Colon (tissue), 2 donors: ENCODE results near the gene EEPD1.
"Not testable (repeated sequence)": the region's sequence is repeated elsewhere in the genome, so short reads cannot be mapped to it uniquely, and the experiment has no call there.

Source experiments
- FAIRE-seq: peaks from 2 replicates; lab custom pipeline; 2012; peaks lifted over from hg19 to GRCh38; lab: Jason Lieb, UNC
- donor health status: control.
- donor health status: control.

EEPD1 gene

DNA sequence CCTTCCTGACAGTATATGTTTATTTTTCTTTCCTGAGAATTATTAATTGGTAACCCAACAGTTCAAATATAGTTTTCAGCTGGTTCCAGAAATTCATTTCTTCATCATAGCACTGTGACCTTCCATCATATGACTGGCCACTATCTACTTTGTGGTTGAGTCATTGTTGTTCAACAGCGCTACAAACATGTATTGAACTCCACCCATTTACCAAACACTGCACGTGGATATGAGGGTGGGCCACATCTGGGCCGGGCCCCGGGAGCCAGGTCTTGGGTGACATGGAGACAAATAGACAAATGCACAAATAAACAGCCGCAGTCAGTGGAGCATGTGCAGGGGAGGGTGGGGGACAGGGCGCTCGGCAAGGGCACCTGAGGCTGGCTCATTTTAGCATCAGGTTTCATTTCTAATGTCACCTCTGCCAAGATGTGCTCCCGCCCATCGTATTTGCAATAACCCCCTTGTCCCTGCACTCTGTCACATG lies 24.0 kb upstream of the EEPD1 start:
- no peak for FAIRE-seq

DNA sequence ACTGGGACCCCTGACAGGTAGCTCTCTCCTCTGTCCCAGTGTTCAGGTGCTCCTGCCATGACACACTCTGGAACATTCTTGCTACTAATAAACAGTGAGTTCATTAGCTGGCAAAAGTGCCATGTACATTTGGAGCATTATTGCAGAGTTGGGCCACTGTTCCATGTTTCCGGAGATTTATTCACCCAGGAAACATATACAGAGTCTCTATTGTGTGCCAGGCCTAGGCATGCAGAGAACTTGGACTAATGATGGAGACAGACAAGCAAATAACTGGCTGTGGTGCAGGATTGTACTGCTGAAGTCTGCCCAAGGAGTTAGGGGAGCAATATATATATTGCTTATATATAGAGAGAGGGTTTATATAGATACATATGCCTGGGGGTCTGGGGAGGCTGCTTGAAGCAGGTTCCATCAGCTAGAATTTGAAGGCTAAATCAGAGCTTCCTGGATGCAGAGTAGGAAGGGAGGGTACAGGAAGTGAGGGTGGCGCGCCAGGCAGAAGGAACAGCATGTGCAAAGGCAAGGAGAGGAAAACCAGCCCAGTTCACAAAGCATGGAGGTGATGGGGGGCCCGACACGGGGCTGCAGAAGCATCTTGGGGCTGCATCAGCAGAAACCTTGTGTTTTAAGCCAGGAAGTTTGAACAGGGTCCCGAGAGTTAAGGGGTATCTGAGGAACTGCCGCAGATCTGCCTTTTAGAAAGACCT lies 22.7 kb upstream of the EEPD1 start:
- no peak for FAIRE-seq

DNA sequence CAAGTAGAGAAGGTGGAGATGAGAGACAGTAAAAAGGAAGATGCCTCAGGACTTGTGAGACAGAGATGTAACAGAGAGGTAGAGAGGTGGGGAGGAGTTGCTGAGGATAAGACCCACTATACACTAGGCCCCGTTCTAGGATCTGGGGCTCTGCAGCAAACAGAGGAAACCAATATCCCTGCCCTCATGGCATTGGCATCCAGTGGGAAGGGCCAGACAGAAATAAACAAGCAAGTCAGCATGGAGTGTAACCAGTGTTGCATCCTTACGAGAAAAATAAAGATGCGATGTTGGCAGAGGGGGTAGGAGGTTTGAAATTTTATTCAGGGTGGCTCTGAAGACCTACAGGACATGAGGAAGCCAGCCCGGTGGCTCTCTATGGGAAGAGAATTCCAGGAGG lies 22.0 kb upstream of the EEPD1 start:
- no peak for FAIRE-seq

GRCh38 chr7:36131499-36131898 lies 21.6 kb upstream of the EEPD1 start:
- FAIRE-seq: no peak

GRCh38 chr7:36132012-36132411 lies 21.0 kb upstream of the EEPD1 start:
- no peak for FAIRE-seq

DNA sequence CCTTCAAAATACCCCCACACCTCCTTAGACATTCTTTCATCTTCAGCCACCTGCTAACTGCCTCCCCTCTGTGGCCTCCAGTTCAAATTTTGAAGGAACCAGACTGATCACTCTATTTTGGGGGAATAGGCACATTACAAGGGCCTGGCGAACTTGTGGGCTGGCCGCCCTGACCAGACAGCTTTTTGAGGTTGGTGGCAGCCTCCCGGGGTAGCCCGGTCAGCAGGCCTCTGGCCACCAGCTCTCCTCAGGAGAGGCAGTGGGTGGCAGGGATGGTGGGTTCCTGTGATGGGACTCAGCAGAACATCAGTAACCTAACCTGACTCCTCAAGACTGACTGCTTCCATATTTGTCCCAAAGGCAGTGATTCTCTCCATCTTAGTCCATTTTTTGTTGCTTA lies 17.4 kb upstream of the EEPD1 start:
- FAIRE-seq: no peak

DNA sequence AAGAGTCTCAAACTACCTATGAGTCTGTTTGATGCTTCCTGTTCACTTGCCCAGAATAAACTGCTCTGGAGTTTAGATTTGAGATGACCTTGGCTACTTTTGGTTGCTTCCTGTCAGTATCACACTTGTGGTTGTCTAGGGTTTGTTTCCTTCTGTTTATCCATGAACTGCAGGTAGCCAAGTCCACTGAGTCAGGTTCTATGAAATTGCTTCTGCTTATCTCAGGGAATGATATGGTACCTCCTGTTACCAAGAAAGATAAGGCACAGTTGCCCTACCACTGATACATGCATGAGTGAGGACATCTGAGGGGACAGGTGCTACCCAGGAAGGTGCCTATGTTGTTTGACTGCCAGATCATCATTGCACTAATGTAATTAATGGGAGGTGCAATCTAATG lies 15.8 kb upstream of the EEPD1 start:
- no peak for FAIRE-seq

- FAIRE-seq: no peak
Observed at GRCh38 chr7:36137754-36138153, 15.3 kb upstream of the EEPD1 start.

GRCh38 chr7:36138209-36138608 lies 14.8 kb upstream of the EEPD1 start:
- FAIRE-seq: no peak

DNA sequence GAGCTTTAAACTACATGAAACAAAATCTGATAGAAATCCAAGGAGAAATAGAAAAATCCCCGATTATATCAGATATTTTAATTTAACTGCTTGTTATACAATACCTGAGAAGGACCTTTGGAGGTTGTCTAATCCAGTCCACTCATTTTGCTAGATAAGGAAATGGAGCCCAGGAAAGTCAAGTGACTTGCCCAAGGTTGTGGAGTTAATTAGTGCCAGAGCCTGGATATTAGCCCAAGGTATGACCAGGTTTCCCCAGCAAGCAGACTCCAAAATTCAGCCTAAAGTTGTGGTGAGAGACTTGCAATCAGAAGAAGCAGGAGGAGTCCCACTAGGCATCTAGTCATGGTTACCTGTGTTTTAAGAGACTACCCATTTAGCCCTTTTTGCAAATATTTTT lies 11.7 kb upstream of the EEPD1 start:
- no peak for FAIRE-seq

DNA sequence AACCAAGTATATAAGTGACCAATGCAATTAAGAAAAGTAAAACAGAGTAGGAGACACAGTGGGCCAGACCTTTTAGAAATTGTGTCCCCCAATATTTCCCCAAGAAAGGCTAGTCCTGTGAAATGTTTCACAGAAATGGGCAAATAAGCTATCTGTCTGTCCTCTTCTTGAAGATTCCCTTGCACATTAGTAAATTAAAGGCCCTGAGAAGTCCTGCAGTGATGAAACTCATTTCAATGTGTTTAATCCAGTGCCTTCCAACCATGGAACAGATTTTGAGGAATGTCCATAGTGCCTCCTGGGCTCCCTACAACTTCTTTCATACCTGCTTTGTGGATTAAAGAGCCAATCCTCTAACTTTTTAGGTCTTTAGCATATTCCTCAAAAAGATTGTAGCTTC lies 11.2 kb upstream of the EEPD1 start:
- FAIRE-seq: no peak

DNA sequence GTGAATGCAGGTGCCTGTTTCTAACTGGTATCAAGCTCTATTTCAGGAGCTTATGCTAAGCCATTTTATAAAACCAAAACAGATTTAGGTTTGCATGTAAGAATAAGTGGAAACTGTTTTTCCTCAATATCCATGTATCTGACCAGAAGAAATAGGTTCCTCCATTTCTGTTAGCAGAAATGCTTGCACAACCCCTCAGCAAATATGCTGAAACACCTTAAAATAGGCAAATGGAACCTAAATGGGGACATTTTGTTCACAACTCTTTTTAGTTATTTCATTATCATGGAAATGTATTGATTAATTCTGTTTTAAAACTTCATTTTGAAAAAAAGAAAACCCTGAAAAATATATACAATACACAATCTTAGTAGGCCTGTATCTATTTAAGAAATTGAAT lies 8.9 kb upstream of the EEPD1 start:
- FAIRE-seq: no peak

DNA sequence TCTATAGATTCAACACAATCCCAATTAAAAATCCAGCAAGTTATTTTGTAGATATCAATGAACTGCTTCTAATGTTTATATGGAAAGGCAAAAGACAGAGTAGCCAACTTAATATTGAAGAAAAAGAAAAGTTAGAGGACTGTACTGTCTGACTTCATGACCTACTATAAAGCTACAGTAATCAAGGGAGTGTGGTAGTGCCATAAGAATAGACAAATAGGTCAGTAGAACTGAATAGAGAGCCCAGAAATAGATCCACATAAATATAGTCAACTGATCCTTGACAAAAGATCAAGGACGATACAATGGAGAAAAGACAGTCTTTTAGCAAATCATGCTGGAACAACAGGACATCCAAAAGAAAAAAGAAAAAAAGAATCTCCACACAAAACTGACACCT lies 7.4 kb upstream of the EEPD1 start:
- no peak for FAIRE-seq

DNA sequence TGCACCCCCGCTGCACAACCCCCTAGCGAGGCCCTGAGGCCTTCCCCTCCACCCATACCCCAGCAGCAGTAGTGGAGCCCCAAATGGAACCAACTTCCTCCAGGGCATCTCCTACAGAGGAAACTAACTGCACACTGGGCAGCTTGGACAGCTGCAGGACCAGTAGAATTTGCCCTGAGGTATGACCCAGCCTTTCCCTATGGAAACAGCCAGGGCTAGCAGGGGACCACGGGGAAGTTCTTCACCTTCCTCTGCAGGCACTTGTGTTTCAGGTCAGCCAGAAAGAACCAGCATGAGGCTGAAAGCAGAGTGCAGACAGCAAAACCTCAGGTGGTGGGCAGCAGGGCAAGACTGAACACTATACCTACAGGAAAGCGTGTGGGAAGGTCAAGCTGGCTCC lies 5.7 kb upstream of the EEPD1 start:
- no peak for FAIRE-seq

- FAIRE-seq: no peak
Observed at GRCh38 chr7:36148422-36149065, 4.5 kb upstream of the EEPD1 start.

- FAIRE-seq: not testable (repeated sequence)
Observed at GRCh38 chr7:36149240-36149639, 3.8 kb upstream of the EEPD1 start.

- no peak for FAIRE-seq
Observed at GRCh38 chr7:36149694-36150452, 3.2 kb upstream of the EEPD1 start.

DNA sequence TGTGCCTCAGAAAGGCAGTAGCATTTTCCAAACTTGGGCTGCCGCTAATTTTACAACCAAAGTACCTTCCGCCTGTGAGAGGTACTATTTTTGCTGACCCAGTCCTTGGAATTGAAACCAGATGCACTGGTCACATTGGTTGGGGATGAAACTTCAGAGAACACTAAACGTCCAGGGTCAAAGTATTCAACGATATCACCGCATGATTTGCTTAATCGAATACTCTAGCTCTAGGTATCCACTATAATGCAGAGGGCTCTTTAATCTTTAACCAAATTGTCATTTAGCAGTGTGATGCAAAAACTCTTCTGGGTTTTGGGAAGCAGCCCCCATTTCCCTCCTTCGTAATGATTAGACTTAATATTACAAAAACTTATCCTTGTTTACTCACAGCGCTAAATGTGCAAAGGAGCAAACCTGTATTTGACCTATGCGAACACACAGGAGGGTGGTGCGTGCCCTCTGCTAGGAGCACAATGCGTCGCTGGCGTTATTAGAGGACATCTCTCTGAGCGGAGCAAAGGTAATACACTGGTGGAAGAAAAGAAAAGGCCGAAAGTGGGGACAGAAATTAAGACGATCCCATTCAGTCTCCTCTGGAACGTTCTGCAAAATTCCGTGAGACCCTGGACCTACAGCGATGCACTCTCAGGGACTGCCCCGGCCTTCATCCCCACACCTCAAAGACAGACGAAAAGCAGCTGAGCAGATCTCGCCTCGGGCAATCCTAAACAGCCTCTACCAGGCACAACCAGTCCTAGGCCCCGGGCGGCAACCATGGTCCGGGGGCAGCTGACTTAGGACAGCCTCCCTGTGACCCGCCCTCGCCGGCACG lies 916 bp upstream of the EEPD1 start:
- FAIRE-seq: no peak

DNA sequence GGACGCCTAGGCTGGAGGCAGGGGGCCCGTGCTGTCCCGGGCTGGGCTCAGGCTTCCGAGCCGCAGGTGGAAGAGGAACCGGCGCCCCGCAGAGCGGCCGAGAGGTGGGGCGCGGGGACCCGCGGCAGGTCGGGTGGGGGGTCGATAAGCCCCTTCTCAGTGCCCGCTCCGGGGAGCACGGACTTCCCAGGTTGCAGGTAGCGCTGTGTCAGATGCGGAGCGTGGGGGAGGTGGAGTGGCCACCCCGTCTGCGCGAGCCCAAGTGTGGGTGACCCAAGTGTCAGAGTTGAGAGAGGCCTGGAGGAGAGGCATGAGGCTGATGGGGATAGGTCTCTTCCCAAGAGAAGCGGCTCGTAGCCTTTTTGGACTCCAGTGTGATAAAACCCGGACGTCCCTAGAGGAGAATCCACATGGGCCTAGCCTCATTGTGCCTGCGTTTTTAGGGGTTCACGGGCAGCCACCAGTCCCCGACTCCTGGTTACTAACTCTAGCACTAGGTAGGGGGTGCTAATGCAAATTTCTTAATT lies 580 bp downstream of the EEPD1 start:
- FAIRE-seq: no peak

GRCh38 chr7:36154255-36155212 lies 1.5 kb downstream of the EEPD1 start:
- no peak for FAIRE-seq

- FAIRE-seq: no peak
Observed at GRCh38 chr7:36155811-36156361, 2.8 kb downstream of the EEPD1 start.
